H9 (cell line): ENCODE data around the gene FBXO30. TPM values are rescaled to one million over a fixed set of nuclear protein-coding genes. Genes with fewer than 3 reads are reported as not detected.

ENCODE experiments used
- DNase-seq: peaks from one replicate; pipeline ENCODE4 v3.0.0-alpha.2; 2017
- H2AFZ ChIP-seq: one replicate; pipeline ENCODE4 v1.6.1; 2013; ENCODE audit warnings: mild to moderate bottlenecking, low read length, control low read depth, moderate library complexity
- H2AK5ac ChIP-seq: 2 replicates; pipeline ENCODE4 v1.6.1; 2013; ENCODE audit warnings: low read length, control low read depth, mixed read lengths; ENCODE audit not compliant: insufficient read length
- H2BK120ac ChIP-seq: one replicate; pipeline ENCODE4 v1.6.1; 2013; ENCODE audit warnings: low read depth, mild to moderate bottlenecking, low read length, control low read depth, inconsistent platforms; ENCODE audit not compliant: poor library complexity, severe bottlenecking
- H2BK12ac ChIP-seq: 2 replicates; pipeline ENCODE4 v1.6.1; 2013; ENCODE audit warnings: low read length, control low read depth, mixed read lengths, low read depth; ENCODE audit not compliant: insufficient read length
- H2BK15ac ChIP-seq: 2 replicates; pipeline ENCODE4 v1.6.1; 2013; ENCODE audit warnings: low read depth, low read length, control low read depth
- H2BK20ac ChIP-seq: one replicate; pipeline ENCODE4 v1.6.1; 2013; ENCODE audit warnings: low read depth, mild to moderate bottlenecking, low read length, control low read depth, inconsistent platforms; ENCODE audit not compliant: poor library complexity, severe bottlenecking
- H2BK5ac ChIP-seq: 2 replicates; pipeline ENCODE4 v1.6.1; 2013; ENCODE audit warnings: low read length, control low read depth, mixed read lengths; ENCODE audit not compliant: insufficient read length
- H3K14ac ChIP-seq: 2 replicates; pipeline ENCODE4 v1.6.1; 2013; ENCODE audit warnings: low read length, control low read depth; ENCODE audit not compliant: insufficient read depth
- H3K18ac ChIP-seq: 2 replicates; pipeline ENCODE4 v1.6.1; 2013; ENCODE audit warnings: low read depth, mild to moderate bottlenecking, mixed read lengths, low read length, control low read depth; ENCODE audit not compliant: insufficient read length
- H3K23ac ChIP-seq: 2 replicates; pipeline ENCODE4 v1.6.1; 2013; ENCODE audit warnings: low read length, control low read depth, mixed read lengths, low read depth; ENCODE audit not compliant: insufficient read length
- H3K23me2 ChIP-seq: 2 replicates; pipeline ENCODE4 v1.6.1; 2013; ENCODE audit warnings: low read depth, mild to moderate bottlenecking, mixed read lengths, low read length, control low read depth; ENCODE audit not compliant: insufficient read length, poor library complexity, severe bottlenecking
- H3K27ac ChIP-seq: 2 replicates; pipeline ENCODE4 v1.5.1; 2013; ENCODE audit warnings: low read length, control low read depth, mixed read lengths, low read depth; ENCODE audit not compliant: insufficient read length
- H3K27me3 ChIP-seq: 2 replicates; pipeline ENCODE4 v1.6.1; 2013; ENCODE audit warnings: low read length, control low read depth, inconsistent platforms; ENCODE audit not compliant: insufficient read depth
- H3K4ac ChIP-seq: 2 replicates; pipeline ENCODE4 v1.6.1; 2013; ENCODE audit warnings: low read depth, mild to moderate bottlenecking, control low read depth, inconsistent platforms, low read length, moderate library complexity
- H3K4me1 ChIP-seq: 2 replicates; pipeline ENCODE4 v1.6.1; 2013; ENCODE audit warnings: low read length, control low read depth, inconsistent platforms; ENCODE audit not compliant: insufficient read depth
- H3K4me2 ChIP-seq: 2 replicates; pipeline ENCODE4 v1.6.1; 2013; ENCODE audit warnings: low read length, control low read depth, mixed read lengths; ENCODE audit not compliant: insufficient read length, insufficient read depth
- H3K56ac ChIP-seq: 2 replicates; pipeline ENCODE4 v1.6.1; 2013; ENCODE audit warnings: low read depth, mild to moderate bottlenecking, mixed read lengths, low read length, control low read depth; ENCODE audit not compliant: insufficient read length
- H3K79me1 ChIP-seq: 2 replicates; pipeline ENCODE4 v1.6.1; 2013; ENCODE audit warnings: low read depth, mild to moderate bottlenecking, moderate library complexity, low read length, control low read depth, inconsistent platforms; ENCODE audit not compliant: insufficient read depth, poor library complexity, severe bottlenecking
- H3K79me2 ChIP-seq: 2 replicates; pipeline ENCODE4 v1.6.1; 2013; ENCODE audit warnings: low read length, control low read depth, inconsistent platforms; ENCODE audit not compliant: insufficient read depth
- H3K9ac ChIP-seq: 2 replicates; pipeline ENCODE4 v1.6.1; 2013; ENCODE audit warnings: low read length, control low read depth, mixed read lengths; ENCODE audit not compliant: insufficient read length; ENCODE audit errors: extremely low read depth
- H3K9me3 ChIP-seq: one replicate; pipeline ENCODE4 v1.6.1; 2013; ENCODE audit warnings: low read depth, low read length, inconsistent platforms; ENCODE audit not compliant: control insufficient read depth
- H3T11ph ChIP-seq: one replicate; pipeline ENCODE4 v1.6.1; 2013; ENCODE audit warnings: mild to moderate bottlenecking, low read length, control low read depth, inconsistent platforms
- H4K20me1 ChIP-seq: one replicate; pipeline ENCODE4 v1.6.1; 2013; ENCODE audit not compliant: control insufficient read depth, insufficient read length, insufficient read depth
- H4K5ac ChIP-seq: 2 replicates; pipeline ENCODE4 v1.6.1; 2013; ENCODE audit warnings: low read depth, mild to moderate bottlenecking, mixed read lengths, low read length, control low read depth; ENCODE audit not compliant: insufficient read length
- H4K8ac ChIP-seq: replicated peaks from 2 replicates; pipeline ENCODE4 v1.6.1; 2013; ENCODE audit warnings: low read length, control low read depth, mixed read lengths, low read depth; ENCODE audit not compliant: insufficient read length
- H4K91ac ChIP-seq: 2 replicates; pipeline ENCODE4 v1.6.1; 2013; ENCODE audit warnings: low read depth, mild to moderate bottlenecking, moderate library complexity, mixed read lengths, low read length, control low read depth; ENCODE audit not compliant: insufficient read length
- H3K27ac Mint-ChIP-seq, 3 experiments: 2 replicates in 2 of 3; 3 replicates in 1 of 3; pipeline ENCODE4 v1.8.0; 2020 to 2021; ENCODE audit warnings: mixed read lengths in 3 of 3, mild to moderate bottlenecking in 1 of 3, moderate library complexity in 1 of 3
- H3K27me3 Mint-ChIP-seq: 2 replicates; pipeline ENCODE4 v1.8.0; 2021; ENCODE audit warnings: low read depth, mild to moderate bottlenecking, moderate library complexity, mixed read lengths
- H3K36me3 Mint-ChIP-seq, 3 experiments: 2 replicates in 2 of 3; 3 replicates in 1 of 3; pipeline ENCODE4 v1.8.0; 2020 to 2021; ENCODE audit warnings: low read depth in 3 of 3, mixed read lengths in 3 of 3; ENCODE audit not compliant: insufficient read depth in 1 of 3
- H3K4me1 Mint-ChIP-seq, 2 experiments: 2 replicates each; pipeline ENCODE4 v1.8.0; 2020; ENCODE audit warnings: mixed read lengths in 2 of 2
- H3K4me3 Mint-ChIP-seq, 2 experiments: 2 replicates in 1 of 2; 3 replicates in 1 of 2; pipeline ENCODE4 v1.8.0; 2020 to 2021; ENCODE audit warnings: mild to moderate bottlenecking in 2 of 2, mixed read lengths in 2 of 2, moderate library complexity in 1 of 2
- H3K9me3 Mint-ChIP-seq, 2 experiments: 2 replicates in 1 of 2; 3 replicates in 1 of 2; pipeline ENCODE4 v1.8.0; 2020; ENCODE audit warnings: mild to moderate bottlenecking in 2 of 2, mixed read lengths in 2 of 2, moderate library complexity in 1 of 2
- WGBS: extraction: QIAGEN DNeasy Blood & Tissue Kit; methylation state at CpG from one replicate; pipeline ENCODE4 v1.1.7; 2013; ENCODE audit warnings: missing lambda C conversion rate, low lambda C conversion rate, mixed read lengths; ENCODE audit not compliant: insufficient read length; ENCODE audit errors: extremely low coverage; 5-methylcytosine and 5-hydroxymethylcytosine counted together
- total RNA-seq: library from RNA; stranded (reverse); gene quantifications from 2 replicates; pipeline ENCODE4 v1.2.1, GENCODE V29; 2021
- TF ChIP-seq, protein P1 (sequence below): fragments of 200-600 bp; sonication (generic); conservative IDR thresholded peaks from 3 replicates; pipeline ENCODE4 v1.8.0; 2021; ENCODE audit warnings: antibody characterized with exemption, mild to moderate bottlenecking

FBXO30 gene
- total RNA-seq, 1 experiment from 2014 or later, result 16.9 TPM

DNA sequence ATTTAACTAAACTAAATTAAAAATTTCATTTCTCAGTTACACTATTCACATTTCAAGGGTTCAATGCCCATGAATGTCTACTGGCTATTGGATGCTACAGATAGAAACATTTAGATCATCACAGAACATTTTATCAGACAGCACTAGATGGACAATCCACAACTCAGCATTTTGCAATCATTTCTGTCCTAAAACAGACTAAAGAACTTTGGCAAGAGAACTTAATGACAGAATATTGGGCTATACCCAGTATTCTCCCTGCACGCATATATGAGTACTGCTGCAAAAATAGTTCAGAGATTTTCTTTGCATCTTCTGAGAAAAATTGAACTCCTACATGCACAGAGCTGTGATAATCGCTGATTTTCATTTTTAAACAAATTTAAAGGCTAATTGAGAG is 36.1 kb upstream of the FBXO30 start:
- Histone ChIP-seq H4K8ac (no peak overlapping the region), H4K91ac (no peak overlapping the region), H3K9ac (no peak overlapping the region), H2BK15ac (no peak overlapping the region), H2BK5ac (no peak overlapping the region), H2BK12ac (no peak overlapping the region), H3K4ac (no peak overlapping the region), H3K4me2 (no peak overlapping the region), H3K23ac (no peak overlapping the region), H4K20me1 (no peaks in the 10 kb centered on the region), H4K5ac (no peak overlapping the region), H3K27me3 (no peaks in the 10 kb centered on the region), H3K4me1 (no peaks in the 10 kb centered on the region), H2BK120ac (no peak overlapping the region), H3K18ac (no peak overlapping the region), H3K56ac (no peak overlapping the region), H3K9me3 (no peaks in the 10 kb centered on the region), H3K79me1 (no peaks in the 10 kb centered on the region), H2AK5ac (no peak overlapping the region), H3T11ph (no peak overlapping the region), H2AFZ (no peak overlapping the region), H3K79me2 (no peaks in the 10 kb centered on the region), H3K27ac (no peak overlapping the region), H2BK20ac (no peak overlapping the region), H3K23me2 (no peaks in the 10 kb centered on the region), H3K14ac (no peak overlapping the region)
- Mint-ChIP-seq H3K4me1 (no peaks in the 10 kb centered on the region), H3K36me3 (no peaks in the 10 kb centered on the region), H3K27me3 (no peaks in the 10 kb centered on the region), H3K27ac (no peak overlapping the region), H3K9me3 (no peaks in the 10 kb centered on the region; a peak in 1 of 5 replicates), H3K4me3 (no peak overlapping the region)
- DNase-seq, result no peak
- no CpG with 5 or more reads among the region's 2 CpGs for WGBS
- TF ChIP-seq, protein P1, sequence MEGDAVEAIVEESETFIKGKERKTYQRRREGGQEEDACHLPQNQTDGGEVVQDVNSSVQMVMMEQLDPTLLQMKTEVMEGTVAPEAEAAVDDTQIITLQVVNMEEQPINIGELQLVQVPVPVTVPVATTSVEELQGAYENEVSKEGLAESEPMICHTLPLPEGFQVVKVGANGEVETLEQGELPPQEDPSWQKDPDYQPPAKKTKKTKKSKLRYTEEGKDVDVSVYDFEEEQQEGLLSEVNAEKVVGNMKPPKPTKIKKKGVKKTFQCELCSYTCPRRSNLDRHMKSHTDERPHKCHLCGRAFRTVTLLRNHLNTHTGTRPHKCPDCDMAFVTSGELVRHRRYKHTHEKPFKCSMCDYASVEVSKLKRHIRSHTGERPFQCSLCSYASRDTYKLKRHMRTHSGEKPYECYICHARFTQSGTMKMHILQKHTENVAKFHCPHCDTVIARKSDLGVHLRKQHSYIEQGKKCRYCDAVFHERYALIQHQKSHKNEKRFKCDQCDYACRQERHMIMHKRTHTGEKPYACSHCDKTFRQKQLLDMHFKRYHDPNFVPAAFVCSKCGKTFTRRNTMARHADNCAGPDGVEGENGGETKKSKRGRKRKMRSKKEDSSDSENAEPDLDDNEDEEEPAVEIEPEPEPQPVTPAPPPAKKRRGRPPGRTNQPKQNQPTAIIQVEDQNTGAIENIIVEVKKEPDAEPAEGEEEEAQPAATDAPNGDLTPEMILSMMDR, result no peak
